ACC112 (cell line): ENCODE measurements around the gene GPR42.
"Not testable (repeated sequence)": the region's sequence is repeated elsewhere in the genome, so short reads cannot be mapped to it uniquely, and the experiment has no call there.

Experiments
- H2AFZ ChIP-seq: fragments of 200-600 bp; sonication (generic); one replicate; pipeline ENCODE4 v1.6.0; 2017; ENCODE audit warnings: antibody characterized with exemption, low read length; ENCODE audit not compliant: unreplicated experiment
- H3K27ac ChIP-seq: fragments of 200-600 bp; sonication (generic); 2 replicates; pipeline ENCODE4 v1.5.1; 2014; ENCODE audit warnings: low read depth, mild to moderate bottlenecking, antibody characterized with exemption, low read length, moderate library complexity
- H3K27me3 ChIP-seq: fragments of 200-600 bp; sonication (generic); 2 replicates; pipeline ENCODE4 v1.6.1; 2014; ENCODE audit warnings: mild to moderate bottlenecking, antibody characterized with exemption, low read length, moderate library complexity, mixed read lengths; ENCODE audit not compliant: insufficient read depth
- H3K36me3 ChIP-seq: fragments of 200-600 bp; sonication (generic); 2 replicates; pipeline ENCODE4 v1.6.1; 2016; ENCODE audit warnings: mild to moderate bottlenecking, antibody characterized with exemption, low read length, moderate library complexity, mixed read lengths; ENCODE audit not compliant: insufficient read depth
- H3K4me1 ChIP-seq: fragments of 200-600 bp; sonication (generic); one replicate; pipeline ENCODE4 v1.6.1; 2016; ENCODE audit warnings: low read length, mixed read lengths; ENCODE audit not compliant: insufficient read depth, unreplicated experiment, control insufficient read depth
- H3K4me3 ChIP-seq: fragments of 200-600 bp; sonication (generic); 2 replicates; pipeline ENCODE4 v1.5.1; 2014; ENCODE audit warnings: mild to moderate bottlenecking, low read depth, low read length
- H3K79me2 ChIP-seq: fragments of 200-600 bp; sonication (generic); one replicate; pipeline ENCODE4 v1.6.0; 2016; ENCODE audit warnings: low read length; ENCODE audit not compliant: control insufficient read depth, unreplicated experiment, insufficient read depth

GPR42 gene

GRCh38 chr19:35365303-35365702 is 5.6 kb upstream of the GPR42 start:
- Histone ChIP-seq H3K4me3 (no peak overlapping the region), H2AFZ (no peak overlapping the region), H3K4me1 (no peaks in the 10 kb centered on the region), H3K27ac (no peak overlapping the region), H3K27me3 (peaks cover 14% of the 10 kb centered on the region; the same call in 1 of the 2 replicates), H3K36me3 (no peaks in the 10 kb centered on the region), H3K79me2 (no peaks in the 10 kb centered on the region)

GRCh38 chr19:35368378-35368777 is 2.5 kb upstream of the GPR42 start:
- H3K79me2 ChIP-seq = no peaks in the 10 kb centered on the region
- H3K27me3 ChIP-seq = peaks cover 14% of the 10 kb centered on the region; the same call in 1 of the 2 replicates
- no peak overlapping the region for H3K27ac ChIP-seq
- no peak overlapping the region for H3K4me3 ChIP-seq
- no peak overlapping the region for H2AFZ ChIP-seq
- H3K36me3 ChIP-seq = no peaks in the 10 kb centered on the region
- no peaks in the 10 kb centered on the region for H3K4me1 ChIP-seq

- Histone ChIP-seq H3K4me3 (no peak overlapping the region), H3K4me1 (no peaks in the 10 kb centered on the region), H3K36me3 (no peaks in the 10 kb centered on the region), H3K27me3 (peaks cover 14% of the 10 kb centered on the region; the same call in 1 of the 2 replicates), H3K27ac (no peak overlapping the region), H3K79me2 (no peaks in the 10 kb centered on the region), H2AFZ (no peak overlapping the region)
Observed at GRCh38 chr19:35369522-35369921, 1.3 kb upstream of the GPR42 start.

- H2AFZ ChIP-seq = no peak overlapping the region
- H3K4me3 ChIP-seq = no peak overlapping the region
- no peaks in the 10 kb centered on the region for H3K4me1 ChIP-seq
- H3K79me2 ChIP-seq = no peaks in the 10 kb centered on the region
- H3K27me3 ChIP-seq = peaks cover 6% of the 10 kb centered on the region
- H3K36me3 ChIP-seq = no peaks in the 10 kb centered on the region
- H3K27ac ChIP-seq = no peak overlapping the region
Observed at GRCh38 chr19:35373492-35373891, 2.6 kb downstream of the GPR42 start.

GRCh38 chr19:35374031-35374430 is 3.2 kb downstream of the GPR42 start:
- not testable (repeated sequence) for H3K4me1 ChIP-seq, H3K4me3 ChIP-seq, H3K36me3 ChIP-seq, H3K27ac ChIP-seq, H3K27me3 ChIP-seq, H2AFZ ChIP-seq, H3K79me2 ChIP-seq

GRCh38 chr19:35375505-35376307 is 4.8 kb downstream of the GPR42 start:
- H3K27ac ChIP-seq = no peak overlapping the region
- no peaks in the 10 kb centered on the region for H3K79me2 ChIP-seq
- no peak overlapping the region for H2AFZ ChIP-seq
- H3K4me1 ChIP-seq = no peaks in the 10 kb centered on the region
- H3K36me3 ChIP-seq = no peaks in the 10 kb centered on the region
- no peak overlapping the region for H3K4me3 ChIP-seq
- H3K27me3 ChIP-seq = no peaks in the 10 kb centered on the region; the same call in 1 of the 2 replicates

- Histone ChIP-seq H3K27me3 (peaks cover 13% of the 10 kb centered on the region), H3K27ac (no peak overlapping the region)
Observed at GRCh38 chr19:35377656-35378055, 6.8 kb downstream of the GPR42 start.

GRCh38 chr19:35378356-35378755 is 7.5 kb downstream of the GPR42 start:
- no peaks in the 10 kb centered on the region for H3K4me1 ChIP-seq
- H3K79me2 ChIP-seq = no peaks in the 10 kb centered on the region
- no peak overlapping the region for H3K4me3 ChIP-seq
- H3K27me3 ChIP-seq = peaks cover 13% of the 10 kb centered on the region
- no peak overlapping the region for H3K27ac ChIP-seq
- H3K36me3 ChIP-seq = no peaks in the 10 kb centered on the region
- H2AFZ ChIP-seq = no peak overlapping the region

More at GRCh38 chr19:35377656-35378055, 6.8 kb downstream of the GPR42 start:
- H3K4me1 ChIP-seq = no peaks in the 10 kb centered on the region
- H3K79me2 ChIP-seq = no peaks in the 10 kb centered on the region
- no peak overlapping the region for H3K4me3 ChIP-seq
- no peak overlapping the region for H2AFZ ChIP-seq
- H3K36me3 ChIP-seq = no peaks in the 10 kb centered on the region

- H3K4me1 ChIP-seq, H3K4me3 ChIP-seq, H3K36me3 ChIP-seq, H2AFZ ChIP-seq, H3K79me2 ChIP-seq, H3K27ac ChIP-seq: not testable (repeated sequence)
- peaks cover 13% of the 10 kb centered on the region for H3K27me3 ChIP-seq
Observed at GRCh38 chr19:35379545-35379944, 8.7 kb downstream of the GPR42 start.

GRCh38 chr19:35379992-35380391 is 9.1 kb downstream of the GPR42 start:
- Histone ChIP-seq H3K4me1 (no peaks in the 10 kb centered on the region), H3K27me3 (peaks cover 13% of the 10 kb centered on the region), H2AFZ (no peak overlapping the region)

GRCh38 chr19:35380450-35381124 is 9.7 kb downstream of the GPR42 start:
- H3K79me2 ChIP-seq = no peaks in the 10 kb centered on the region
- no peak overlapping the region for H2AFZ ChIP-seq
- H3K27me3 ChIP-seq = peaks cover 13% of the 10 kb centered on the region
- H3K36me3 ChIP-seq = no peaks in the 10 kb centered on the region
- no peak overlapping the region for H3K4me3 ChIP-seq
- H3K4me1 ChIP-seq = no peaks in the 10 kb centered on the region
- H3K27ac ChIP-seq = no peak overlapping the region

More at GRCh38 chr19:35379992-35380391, 9.1 kb downstream of the GPR42 start:
- Histone ChIP-seq H3K27ac (no peak overlapping the region), H3K79me2 (no peaks in the 10 kb centered on the region), H3K4me3 (no peak overlapping the region), H3K36me3 (no peaks in the 10 kb centered on the region)
